MM.1S (cell line): ENCODE results near the gene CASKIN1.

Source experiments
- EZH2 ChIP-seq: fragments of 300-600 bp; sonication (generic); optimal IDR thresholded peaks from 2 replicates; pipeline ENCODE3; 2017; ENCODE audit warnings: low read depth, mild to moderate bottlenecking, antibody characterized with exemption, low read length, mixed read lengths
- EZH2phosphoT487 ChIP-seq: fragments of 300-600 bp; sonication (generic); IDR thresholded peaks from 2 replicates; pipeline ENCODE4 v1.6.1; 2018; ENCODE audit warnings: antibody characterized with exemption, low read length
- TF ChIP-seq, protein P1 (sequence below): fragments of 300-600 bp; sonication (generic); IDR thresholded peaks from 2 replicates; pipeline ENCODE4 v1.5.1; 2016; ENCODE audit warnings: antibody characterized with exemption, low read length, mixed read lengths

DNA sequence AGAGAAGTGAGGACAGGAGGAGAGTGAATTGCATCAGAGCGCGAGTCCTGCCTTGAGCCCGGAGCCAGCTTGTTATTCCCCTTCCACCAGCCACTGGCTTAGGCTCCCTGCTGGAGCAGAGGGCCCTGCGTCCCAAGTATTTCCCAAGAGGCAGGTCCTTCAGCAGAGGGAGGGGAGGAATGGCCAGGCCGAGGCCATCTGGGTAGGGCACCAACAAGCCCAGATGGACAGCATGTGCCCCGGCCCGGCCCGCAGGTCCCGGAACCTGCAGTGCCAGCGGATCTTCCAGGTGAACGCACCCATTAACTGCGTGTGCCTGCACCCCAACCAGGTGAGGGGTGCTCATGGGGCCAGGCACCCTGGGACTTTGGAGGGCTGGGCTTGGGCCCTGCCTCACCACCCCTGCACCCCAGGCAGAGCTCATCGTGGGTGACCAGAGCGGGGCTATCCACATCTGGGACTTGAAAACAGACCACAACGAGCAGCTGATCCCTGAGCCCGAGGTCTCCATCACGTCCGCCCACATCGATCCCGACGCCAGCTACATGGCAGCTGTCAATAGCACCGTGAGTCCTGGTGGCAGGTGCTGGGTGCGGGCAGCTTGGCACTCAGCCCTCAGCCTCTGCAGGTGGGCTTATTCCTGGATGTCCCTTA lies 10.5 kb upstream of the CASKIN1 start:
- TF ChIP-seq EZH2phosphoT487 (no peak), EZH2 (no peak)
- TF ChIP-seq, protein P1, sequence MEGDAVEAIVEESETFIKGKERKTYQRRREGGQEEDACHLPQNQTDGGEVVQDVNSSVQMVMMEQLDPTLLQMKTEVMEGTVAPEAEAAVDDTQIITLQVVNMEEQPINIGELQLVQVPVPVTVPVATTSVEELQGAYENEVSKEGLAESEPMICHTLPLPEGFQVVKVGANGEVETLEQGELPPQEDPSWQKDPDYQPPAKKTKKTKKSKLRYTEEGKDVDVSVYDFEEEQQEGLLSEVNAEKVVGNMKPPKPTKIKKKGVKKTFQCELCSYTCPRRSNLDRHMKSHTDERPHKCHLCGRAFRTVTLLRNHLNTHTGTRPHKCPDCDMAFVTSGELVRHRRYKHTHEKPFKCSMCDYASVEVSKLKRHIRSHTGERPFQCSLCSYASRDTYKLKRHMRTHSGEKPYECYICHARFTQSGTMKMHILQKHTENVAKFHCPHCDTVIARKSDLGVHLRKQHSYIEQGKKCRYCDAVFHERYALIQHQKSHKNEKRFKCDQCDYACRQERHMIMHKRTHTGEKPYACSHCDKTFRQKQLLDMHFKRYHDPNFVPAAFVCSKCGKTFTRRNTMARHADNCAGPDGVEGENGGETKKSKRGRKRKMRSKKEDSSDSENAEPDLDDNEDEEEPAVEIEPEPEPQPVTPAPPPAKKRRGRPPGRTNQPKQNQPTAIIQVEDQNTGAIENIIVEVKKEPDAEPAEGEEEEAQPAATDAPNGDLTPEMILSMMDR = no peak
